Measurements from ENCODE around the gene EXOC5.

- TF ChIP-seq POLR2A (IDR thresholded peaks at IDR 0.05) = no peak
- TF ChIP-seq CTCF (IDR thresholded peaks at IDR 0.05) = no peak
- TF ChIP-seq EP300 (IDR thresholded peaks at IDR 0.05) = no peak
- TF ChIP-seq POLR2AphosphoS5 (IDR thresholded peaks at IDR 0.05) = no peak
These were observed 9.0 kb downstream of the EXOC5 start for GRCh38 chr14:57259672-57260071.

Data from suprapubic skin (tissue), 4 donors.